ENCODE measurements around the gene TLX3.

DNA sequence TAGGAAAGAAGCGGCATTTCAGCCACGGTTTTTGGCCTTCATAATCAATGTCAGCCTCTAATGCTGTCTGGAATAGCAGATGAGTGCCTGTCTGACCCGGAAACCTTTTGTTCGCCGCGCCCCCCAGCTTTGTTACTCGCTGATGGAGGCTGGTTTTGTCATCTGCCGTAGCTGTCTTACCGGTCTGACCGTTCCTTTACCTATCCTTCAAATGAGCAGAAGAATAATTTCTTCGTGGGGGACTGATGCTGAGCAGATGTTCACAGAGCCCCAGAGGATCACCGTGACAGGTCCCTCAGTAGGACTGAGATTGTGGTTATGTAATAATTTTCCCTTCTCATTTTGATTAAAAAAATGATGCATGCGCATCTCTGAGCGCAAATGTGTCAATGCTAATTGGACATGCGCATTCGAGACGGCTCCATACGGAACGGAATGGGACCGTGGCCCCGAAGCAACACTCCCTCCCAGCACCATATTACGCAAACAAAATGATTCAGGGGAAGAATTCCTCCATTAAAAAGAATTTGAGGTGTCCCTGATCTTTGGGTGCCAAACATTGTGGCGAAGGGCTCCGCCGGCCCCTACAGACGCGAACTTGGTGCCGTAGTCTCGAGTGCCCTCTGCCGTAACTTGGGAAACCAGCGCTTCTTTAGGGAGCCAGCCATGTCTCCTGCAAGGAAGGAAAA is 27.6 kb downstream of the TLX3 start:
- TF ChIP-seq, protein P1, sequence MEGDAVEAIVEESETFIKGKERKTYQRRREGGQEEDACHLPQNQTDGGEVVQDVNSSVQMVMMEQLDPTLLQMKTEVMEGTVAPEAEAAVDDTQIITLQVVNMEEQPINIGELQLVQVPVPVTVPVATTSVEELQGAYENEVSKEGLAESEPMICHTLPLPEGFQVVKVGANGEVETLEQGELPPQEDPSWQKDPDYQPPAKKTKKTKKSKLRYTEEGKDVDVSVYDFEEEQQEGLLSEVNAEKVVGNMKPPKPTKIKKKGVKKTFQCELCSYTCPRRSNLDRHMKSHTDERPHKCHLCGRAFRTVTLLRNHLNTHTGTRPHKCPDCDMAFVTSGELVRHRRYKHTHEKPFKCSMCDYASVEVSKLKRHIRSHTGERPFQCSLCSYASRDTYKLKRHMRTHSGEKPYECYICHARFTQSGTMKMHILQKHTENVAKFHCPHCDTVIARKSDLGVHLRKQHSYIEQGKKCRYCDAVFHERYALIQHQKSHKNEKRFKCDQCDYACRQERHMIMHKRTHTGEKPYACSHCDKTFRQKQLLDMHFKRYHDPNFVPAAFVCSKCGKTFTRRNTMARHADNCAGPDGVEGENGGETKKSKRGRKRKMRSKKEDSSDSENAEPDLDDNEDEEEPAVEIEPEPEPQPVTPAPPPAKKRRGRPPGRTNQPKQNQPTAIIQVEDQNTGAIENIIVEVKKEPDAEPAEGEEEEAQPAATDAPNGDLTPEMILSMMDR (optimal IDR thresholded peaks at IDR 0.05 in 1 of 3, IDR thresholded peaks at IDR 0.05 in 1 of 3, conservative IDR thresholded peaks at IDR 0.05 in 1 of 3; ENCODE audit: extremely low read depth in 1 of 3, insufficient read depth in 2 of 3, low read length in 3 of 3): peak; percentile 64 to 74 (median 73)
- no peak for TF ChIP-seq EZH2 (IDR thresholded peaks at IDR 0.05; ENCODE audit: low read length)

Data from keratinocyte (primary cell).